Mucosa of rectum (tissue), 2 donors: ENCODE results near the gene BUD31.

ENCODE experiments used
- H3K27ac ChIP-seq, 2 donors: one replicate each; pipeline ENCODE4 v1.7.0; 2013; ENCODE audit warnings: inconsistent platforms in 2 of 2, low read depth in 2 of 2, low read length in 2 of 2
- H3K27me3 ChIP-seq, 2 donors: one replicate each; pipeline ENCODE4 v1.7.0; 2013; ENCODE audit warnings: low read length in 2 of 2; ENCODE audit not compliant: control insufficient read depth in 2 of 2, insufficient read depth in 2 of 2
- H3K36me3 ChIP-seq, 2 donors: one replicate each; pipeline ENCODE4 v1.7.0; 2013; ENCODE audit warnings: low read length in 2 of 2; ENCODE audit not compliant: control insufficient read depth in 2 of 2, insufficient read depth in 2 of 2
- H3K4me1 ChIP-seq, 2 donors: one replicate each; pipeline ENCODE4 v1.7.0; 2013; ENCODE audit warnings: low read length in 2 of 2, mild to moderate bottlenecking in 1 of 2; ENCODE audit not compliant: control insufficient read depth in 2 of 2, insufficient read depth in 2 of 2
- H3K4me3 ChIP-seq, 2 donors: one replicate each; pipeline ENCODE4 v1.7.0; 2013; ENCODE audit warnings: low read length in 2 of 2
- H3K9ac ChIP-seq, 2 donors: one replicate each; pipeline ENCODE4 v1.7.0; 2013; ENCODE audit warnings: low read length in 2 of 2, low read depth in 1 of 2, mild to moderate bottlenecking in 1 of 2
- H3K9me3 ChIP-seq, 2 donors: one replicate each; pipeline ENCODE4 v1.7.0; 2013; ENCODE audit warnings: low read length in 2 of 2; ENCODE audit not compliant: control insufficient read depth in 2 of 2
- donor health status: healthy.
- donor health status: Normal muscosa, but diverticular disease.

Gene BUD31

DNA sequence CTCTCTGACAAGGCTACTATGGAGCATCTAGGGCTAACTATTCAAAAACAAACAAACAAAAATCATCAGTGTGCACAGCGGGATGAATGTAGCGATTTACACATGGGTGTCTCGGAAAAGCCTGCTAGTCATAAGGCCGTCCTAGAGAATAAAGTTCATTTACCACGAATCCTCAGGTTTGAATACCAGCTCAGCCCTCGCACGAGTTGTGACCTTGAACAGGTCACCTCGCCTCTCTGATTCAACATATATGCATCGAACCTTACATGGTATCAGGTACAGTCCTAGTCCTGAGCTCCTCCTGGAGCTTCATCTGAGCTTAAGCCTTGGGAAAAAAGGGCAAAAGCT lies 56.6 kb downstream of the BUD31 start:
- H3K9ac ChIP-seq, result peak overlapping the region; percentile 93 to 94
- H3K36me3 ChIP-seq, result peaks cover 7 to 12% of the 10 kb centered on the region in 2 donors
- peaks cover 11 to 16% of the 10 kb centered on the region in 2 donors for H3K4me1 ChIP-seq
- peak overlapping the region; percentile 87 for H3K27ac ChIP-seq
- H3K9me3 ChIP-seq, result no peaks in the 10 kb centered on the region
- H3K27me3 ChIP-seq, result no peaks in the 10 kb centered on the region
- peak overlapping the region; percentile 86 to 97 for H3K4me3 ChIP-seq

DNA sequence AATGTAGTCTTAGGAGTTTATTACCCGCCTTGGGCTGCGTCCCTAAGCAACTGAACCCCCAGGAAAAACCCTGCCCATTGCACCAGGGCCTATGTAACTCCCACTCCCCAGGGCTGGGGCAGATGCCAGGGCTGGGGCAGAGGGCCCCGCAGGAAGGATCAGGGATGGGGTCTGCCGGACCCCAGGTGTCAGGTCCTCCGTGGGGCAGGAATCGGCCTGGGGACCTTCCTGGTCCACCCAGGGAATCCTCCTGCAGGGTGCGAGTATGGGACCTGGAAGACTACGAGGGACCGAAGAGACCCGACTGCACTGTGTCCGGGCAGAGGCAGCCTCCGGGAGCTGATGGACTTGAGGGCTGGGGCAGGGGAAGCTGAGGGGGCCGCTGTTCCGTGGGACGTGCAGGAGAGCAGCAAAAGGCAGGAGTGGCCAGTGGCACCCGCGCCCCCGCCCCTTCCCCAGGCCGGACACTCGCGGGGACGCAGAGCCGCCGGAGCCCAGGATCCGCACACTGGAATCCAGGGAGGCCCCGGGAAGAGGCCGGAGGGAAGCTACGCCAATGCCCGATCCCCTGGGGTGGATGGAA lies 59.7 kb downstream of the BUD31 start:
- no peak overlapping the region for H3K9ac ChIP-seq
- no peak overlapping the region for H3K27ac ChIP-seq
- no peaks in the 10 kb centered on the region for H3K27me3 ChIP-seq
- H3K36me3 ChIP-seq, result peaks cover 0 to 5% of the 10 kb centered on the region in 2 donors
- peaks cover 13 to 21% of the 10 kb centered on the region in 2 donors for H3K4me1 ChIP-seq
- H3K9me3 ChIP-seq, result no peaks in the 10 kb centered on the region
- no peak overlapping the region for H3K4me3 ChIP-seq
